H1 (cell line): ENCODE data around the gene KAT14. TPM values are rescaled to one million over a fixed set of nuclear protein-coding genes. Genes with fewer than 3 reads are reported as not detected.

Experiments
- CTCF ChIA-PET: fragments of 300-600 bp; sonication (Branson Sonifier 250); formaldehyde crosslinking; loops from one replicate; lab custom pipeline; 2021; ENCODE audit not compliant: partially characterized antibody; lab: Charles Lee
- POLR2A ChIA-PET: fragments of 300-600 bp; sonication (Branson Sonifier 250); formaldehyde crosslinking; loops from one replicate; lab custom pipeline; 2021; ENCODE audit warnings: inconsistent platforms; ENCODE audit not compliant: partially characterized antibody; lab: Charles Lee
- DNase-seq, 2 experiments: peaks; one replicate each; pipeline versions ENCODE4 v3.0.0 to v3.0.0-alpha.2; 2010 to 2022; ENCODE audit warnings: low spot score in 2 of 2, low read depth in 1 of 2, mixed read lengths in 1 of 2
- FAIRE-seq: peaks from 2 replicates; lab custom pipeline; 2011; peaks lifted over from hg19 to GRCh38; lab: Jason Lieb, UNC
- H2AFZ ChIP-seq: 2 replicates; pipeline ENCODE4 v1.8.1; 2012; ENCODE audit warnings: low read length, inconsistent platforms
- H2AK5ac ChIP-seq: 2 replicates; pipeline ENCODE4 v1.6.1; 2013; ENCODE audit warnings: low read depth, low read length
- H2BK120ac ChIP-seq: replicated peaks from 2 replicates; pipeline ENCODE3; 2013; ENCODE audit warnings: low read depth, low read length, inconsistent platforms
- H2BK12ac ChIP-seq: 2 replicates; pipeline ENCODE4 v1.6.1; 2013; ENCODE audit warnings: low read depth, low read length
- H2BK15ac ChIP-seq: 2 replicates; pipeline ENCODE4 v1.6.1; 2013; ENCODE audit warnings: low read length
- H2BK20ac ChIP-seq: 2 replicates; pipeline ENCODE4 v1.6.1; 2013; ENCODE audit warnings: low read length
- H2BK5ac ChIP-seq: 2 replicates; pipeline ENCODE4 v1.6.1; 2013; ENCODE audit warnings: low read depth, low read length
- H3K14ac ChIP-seq: 2 replicates; pipeline ENCODE4 v1.6.1; 2013; ENCODE audit warnings: inconsistent platforms; ENCODE audit not compliant: insufficient read length
- H3K18ac ChIP-seq: 2 replicates; pipeline ENCODE4 v1.6.1; 2013; ENCODE audit warnings: low read length; ENCODE audit errors: extremely low read depth
- H3K23ac ChIP-seq: 2 replicates; pipeline ENCODE4 v1.6.1; 2013; ENCODE audit warnings: inconsistent platforms; ENCODE audit not compliant: insufficient read length
- H3K23me2 ChIP-seq: 2 replicates; pipeline ENCODE4 v1.6.1; 2013; ENCODE audit warnings: low read depth, low read length
- H3K27ac ChIP-seq: 2 replicates; pipeline ENCODE4 v1.6.1; 2011; ENCODE audit warnings: low read depth, low read length, inconsistent platforms
- H3K27me3 ChIP-seq, 4 experiments: replicated peaks in 1 of 4; 1 replicate in 1 of 4; 2 replicates in 3 of 4; pipeline versions ENCODE4 v1.6.1 to v1.8.1; 2011 to 2013; ENCODE audit warnings: low read length in 3 of 4, mild to moderate bottlenecking in 3 of 4, inconsistent platforms in 2 of 4, mixed read lengths in 2 of 4, moderate library complexity in 1 of 4; ENCODE audit not compliant: control insufficient read depth in 3 of 4, insufficient read depth in 3 of 4; ENCODE audit errors: extremely low read depth in 1 of 4
- H3K36me3 ChIP-seq, 4 experiments: 2 replicates each; pipeline versions ENCODE4 v1.6.1 to v1.8.1; 2011 to 2013; ENCODE audit warnings: mild to moderate bottlenecking in 4 of 4, low read length in 3 of 4, moderate library complexity in 2 of 4, control low read depth in 1 of 4, inconsistent platforms in 1 of 4; ENCODE audit not compliant: insufficient read depth in 4 of 4, control insufficient read depth in 2 of 4
- H3K4ac ChIP-seq: replicated peaks from 2 replicates; pipeline ENCODE3; 2013; ENCODE audit warnings: low read length, low read depth, mixed read lengths, inconsistent platforms; ENCODE audit not compliant: insufficient read length
- H3K4me1 ChIP-seq, 4 experiments: replicated peaks in 1 of 4; 1 replicate in 1 of 4; 2 replicates in 3 of 4; pipeline versions ENCODE4 v1.6.1 to v1.8.1; 2011 to 2013; ENCODE audit warnings: low read length in 3 of 4, inconsistent platforms in 2 of 4, mixed read lengths in 1 of 4; ENCODE audit not compliant: insufficient read depth in 4 of 4, control insufficient read depth in 3 of 4
- H3K4me2 ChIP-seq, 2 experiments: 2 replicates each; pipeline versions ENCODE4 v1.6.1 to v1.8.1; 2011 to 2013; ENCODE audit warnings: low read depth in 2 of 2, low read length in 2 of 2, control low read depth in 1 of 2, inconsistent platforms in 1 of 2, mild to moderate bottlenecking in 1 of 2; ENCODE audit not compliant: insufficient read depth in 1 of 2
- H3K4me3 ChIP-seq, 4 experiments: fragments of 200-600, 300-600 bp in 1 of 4; sonication (generic), shearing (Covaris generic), sonication (Bioruptor Twin) in 1 of 4; 2 replicates each; pipeline versions ENCODE4 v1.5.1 to v1.8.1; 2011 to 2016; ENCODE audit warnings: low read length in 4 of 4, low read depth in 3 of 4, control low read depth in 2 of 4, inconsistent platforms in 2 of 4, mild to moderate bottlenecking in 2 of 4, mixed read lengths in 1 of 4, moderate library complexity in 1 of 4; ENCODE audit not compliant: insufficient read depth in 2 of 4; ENCODE audit errors: extremely low read depth in 1 of 4
- H3K56ac ChIP-seq: replicated peaks from 2 replicates; pipeline ENCODE3; 2013; ENCODE audit warnings: low read depth, mild to moderate bottlenecking, mixed read lengths, low read length, inconsistent platforms; ENCODE audit not compliant: insufficient read length
- H3K79me1 ChIP-seq: 2 replicates; pipeline ENCODE4 v1.6.1; 2013; ENCODE audit warnings: low read depth, low read length, control low read depth
- H3K79me2 ChIP-seq, 2 experiments: 2 replicates each; pipeline versions ENCODE4 v1.6.1 to v1.8.1; 2012 to 2013; ENCODE audit warnings: low read length in 2 of 2, mild to moderate bottlenecking in 2 of 2, inconsistent platforms in 1 of 2; ENCODE audit not compliant: insufficient read depth in 2 of 2, control insufficient read depth in 1 of 2
- H3K9ac ChIP-seq, 4 experiments: replicated peaks in 1 of 4; 1 replicate in 1 of 4; 2 replicates in 3 of 4; pipeline versions ENCODE4 v1.6.1 to v1.8.1; 2011 to 2013; ENCODE audit warnings: low read depth in 3 of 4, low read length in 3 of 4, control low read depth in 2 of 4, mild to moderate bottlenecking in 2 of 4, moderate library complexity in 2 of 4, inconsistent platforms in 1 of 4; ENCODE audit errors: extremely low read depth in 1 of 4
- H3K9me3 ChIP-seq, 2 experiments: 2 replicates each; pipeline versions ENCODE4 v1.6.1 to v1.8.1; 2012 to 2013; ENCODE audit warnings: mild to moderate bottlenecking in 2 of 2, moderate library complexity in 2 of 2, control low read depth in 1 of 2, inconsistent platforms in 1 of 2, low read depth in 1 of 2, low read length in 1 of 2, mixed read lengths in 1 of 2; ENCODE audit not compliant: insufficient read depth in 2 of 2
- H4K20me1 ChIP-seq, 2 experiments: replicated peaks in 1 of 2; 2 replicates each; pipeline versions ENCODE3 to v1.8.1; 2011 to 2013; ENCODE audit warnings: inconsistent platforms in 2 of 2, low read length in 2 of 2, mild to moderate bottlenecking in 1 of 2; ENCODE audit not compliant: insufficient read depth in 2 of 2, control insufficient read depth in 1 of 2
- H4K5ac ChIP-seq: 2 replicates; pipeline ENCODE4 v1.6.1; 2013; ENCODE audit warnings: low read length, low read depth, mixed read lengths, inconsistent platforms; ENCODE audit not compliant: insufficient read length
- H4K8ac ChIP-seq: 2 replicates; pipeline ENCODE4 v1.8.0; 2013; ENCODE audit warnings: mild to moderate bottlenecking, moderate library complexity, low read length, inconsistent platforms; ENCODE audit not compliant: insufficient read depth; ENCODE audit errors: extremely low read depth
- H4K91ac ChIP-seq: replicated peaks from 2 replicates; pipeline ENCODE3; 2013; ENCODE audit warnings: low read length, mixed read lengths, inconsistent platforms; ENCODE audit not compliant: insufficient read length
- EZH2 ChIP-seq: fragments of 200-600 bp; sonication (generic); IDR thresholded peaks from 2 replicates; pipeline ENCODE4 v1.7.1; 2012; ENCODE audit warnings: low read depth, mild to moderate bottlenecking, moderate library complexity, low read length, inconsistent platforms; ENCODE audit not compliant: severe bottlenecking
- PHF8 ChIP-seq: fragments of 200-600 bp; sonication (generic); conservative IDR thresholded peaks from 2 replicates; pipeline ENCODE4 v1.7.1; 2012; ENCODE audit warnings: low read depth, mild to moderate bottlenecking, inconsistent platforms, low read length, moderate library complexity
- SAP30 ChIP-seq: fragments of 300-600 bp; sonication (generic); IDR thresholded peaks from 2 replicates; pipeline ENCODE4 v1.7.1; 2012; ENCODE audit warnings: low read length, moderate library complexity, mild to moderate bottlenecking, inconsistent platforms; ENCODE audit not compliant: insufficient read depth, insufficient replicate concordance
- SP2 ChIP-seq: IDR thresholded peaks from 2 replicates; pipeline ENCODE4 v1.6.1; 2012; ENCODE audit warnings: mild to moderate bottlenecking, low read length, inconsistent platforms
- WGBS, 2 experiments: shearing (Covaris generic) in 1 of 2; methylation state at CpG; one replicate each; pipeline versions ENCODE4 v1.1.6 to v1.1.7; 2013 to 2015; ENCODE audit warnings: low lambda C conversion rate in 2 of 2, mixed read lengths in 2 of 2, inconsistent platforms in 1 of 2, low coverage in 1 of 2, missing lambda C conversion rate in 1 of 2; ENCODE audit not compliant: insufficient replicate concordance in 2 of 2, insufficient coverage in 1 of 2, insufficient read length in 1 of 2; ENCODE audit errors: extremely low coverage in 1 of 2, missing lambda C conversion rate in 1 of 2; 5-methylcytosine and 5-hydroxymethylcytosine counted together
- polyA plus RNA-seq, 7 experiments: library from polyadenylated mRNA; depleted of rRNA in 3 of 7; stranded (reverse) in 5 of 7; unstranded in 2 of 7; fragments of >200 nt in 5 of 7; fragments of 200-250 nt in 2 of 7; gene quantifications; 1 replicate in 5 of 7; 2 replicates in 1 of 7; 4 replicates in 1 of 7; pipeline versions ENCODE4 v1.2.1 to v1.2.3, GENCODE V29; 2011 to 2013; ENCODE audit warnings: missing spikeins in 2 of 7, mixed read lengths in 2 of 7
- total RNA-seq: library from RNA; stranded (reverse); fragmentation: NEBNext Ultra II Directional; extraction: Animal tissue kit (Norgen Biotek cat#: 25700); gene quantifications from 2 replicates; pipeline ENCODE4 v1.2.1, GENCODE V29; 2021

Gene KAT14
- total and polyA plus RNA-seq, 2 of the 8 experiments (the other 6 are each of a cell fraction or from before 2014, with no cell fraction given), result 17.3 to 29.3 TPM

- no peak overlapping the region for H3K23ac ChIP-seq
- no peak overlapping the region for H3K14ac ChIP-seq
- no peak overlapping the region for H3K4me2 ChIP-seq
- no peak overlapping the region for H2BK5ac ChIP-seq
- CTCF ChIA-PET, result no interaction called here
- 90% methylated on average over 3 of the region's 3 CpGs; no CpG with 5 or more reads in 1 of the 2 experiments for WGBS, 2 experiments
- no peaks in the 10 kb centered on the region for H3K79me2 ChIP-seq
- H3K4ac ChIP-seq, result no peak overlapping the region
- no peak overlapping the region for H4K8ac ChIP-seq
- H3K18ac ChIP-seq, result no peak overlapping the region
- H3K79me1 ChIP-seq, result no peaks in the 10 kb centered on the region
- no peak overlapping the region for H2BK12ac ChIP-seq
- no peaks in the 10 kb centered on the region for H3K23me2 ChIP-seq
- DNase-seq, result no peak
- POLR2A ChIA-PET, result no interaction called here
- TF ChIP-seq PHF8 (no peak), SP2 (no peak), SAP30 (no peak), EZH2 (no peak)
- no peak overlapping the region for H2BK15ac ChIP-seq
- H2BK20ac ChIP-seq, result no peak overlapping the region
- H2AFZ ChIP-seq, result no peak overlapping the region
- H3K9me3 ChIP-seq, result peaks cover 0 to 3% of the 10 kb centered on the region in 2 experiments; a peak in 1 of 4 replicates
- no peak overlapping the region for H3K56ac ChIP-seq
- H3K36me3 ChIP-seq, result peaks cover 0 to 3% (median 0%) of the 10 kb centered on the region in 4 experiments; a peak in 2 of 8 replicates
- H3K27ac ChIP-seq, result no peak overlapping the region
- no peak for FAIRE-seq
- no peaks in the 10 kb centered on the region for H4K20me1 ChIP-seq
- H4K5ac ChIP-seq, result no peak overlapping the region
- no peak overlapping the region for H4K91ac ChIP-seq
- H3K4me3 ChIP-seq, result no peak overlapping the region
- no peak overlapping the region for H2AK5ac ChIP-seq
- no peak overlapping the region for H2BK120ac ChIP-seq
- H3K9ac ChIP-seq, result no peak overlapping the region
- H3K4me1 ChIP-seq, result no peaks in the 10 kb centered on the region
- no peaks in the 10 kb centered on the region for H3K27me3 ChIP-seq
These were observed 58.3 kb downstream of the KAT14 start for GRCh38 chr20:18195931-18196330.
